GM12892 (cell line): ENCODE measurements around the gene MCC.

Experiments
- POLR2A ChIP-seq: IDR thresholded peaks from 2 replicates; pipeline ENCODE4 v1.6.1; 2011; ENCODE audit warnings: low read depth, low read length, control low read depth
- POLR2AphosphoS5 ChIP-seq: IDR thresholded peaks from 2 replicates; pipeline ENCODE4 v1.6.1; 2011; ENCODE audit warnings: low read depth, low read length, control low read depth
- TAF1 ChIP-seq: IDR thresholded peaks from 2 replicates; pipeline ENCODE4 v1.6.1; 2011; ENCODE audit warnings: low read depth, mild to moderate bottlenecking, control low read depth, low read length, borderline replicate concordance

DNA sequence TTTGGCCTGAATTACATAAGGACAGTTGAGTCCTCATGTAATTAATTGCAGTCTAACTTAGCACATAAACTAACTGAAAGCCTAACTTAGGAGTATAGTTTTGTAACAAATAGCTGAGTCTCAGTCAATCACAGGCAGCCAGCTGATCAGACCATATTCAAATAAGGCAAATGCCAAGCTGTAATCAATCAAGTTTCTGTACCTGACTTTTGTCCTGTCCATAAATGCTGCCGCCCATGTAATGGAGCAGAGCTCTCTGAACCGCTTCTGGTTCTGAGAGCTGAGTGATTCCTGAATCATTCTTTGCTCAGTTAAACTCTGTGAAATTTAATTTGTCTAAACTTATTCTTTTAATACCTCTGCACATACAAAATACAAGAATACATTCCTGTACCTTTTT, 158.3 kb downstream of the MCC start:
- TF ChIP-seq POLR2A (no peak), POLR2AphosphoS5 (no peak), TAF1 (no peak)
